ENCODE results near the gene IGLL5.

The IGLL5 gene

GRCh38 chr22:22941831-22942510 lies 54.4 kb downstream of the IGLL5 start:
- DNase-seq: peak; percentile 52

GRCh38 chr22:22942511-22943329 lies 55.1 kb downstream of the IGLL5 start:
- peak; percentile 86 for DNase-seq

GRCh38 chr22:22943521-22944267 lies 56.1 kb downstream of the IGLL5 start:
- DNase-seq: peak; percentile 45

GRCh38 chr22:22944268-22944985 lies 56.8 kb downstream of the IGLL5 start:
- peak; percentile 41 for DNase-seq

GRCh38 chr22:22945195-22945594 lies 57.6 kb downstream of the IGLL5 start:
- DNase-seq: peak; percentile 37

Measured in activated CD8-positive, alpha-beta memory T cell treated with anti-CD3 and anti-CD28 coated beads for 24 hours (primary cell).